Measurements from ENCODE around the gene TMEM247.

GRCh38 chr2:46448111-46448510 lies 31.3 kb upstream of the TMEM247 start:
- TF ChIP-seq CTCF (IDR thresholded peaks at IDR 0.05) (no peak), POLR2A (IDR thresholded peaks at IDR 0.05) (no peak)

Data from adrenal gland (tissue), 5 donors.